GM18498 (cell line): Measurements from ENCODE around the gene UNC13A.

ENCODE experiments used
- ATAC-seq: cut with Tn5 transposase; IDR thresholded peaks from one replicate; pipeline ENCODE4 v1.9.1; 2021; ENCODE audit warnings: mild to moderate bottlenecking, moderate library complexity; ENCODE audit not compliant: unreplicated experiment

UNC13A gene

DNA sequence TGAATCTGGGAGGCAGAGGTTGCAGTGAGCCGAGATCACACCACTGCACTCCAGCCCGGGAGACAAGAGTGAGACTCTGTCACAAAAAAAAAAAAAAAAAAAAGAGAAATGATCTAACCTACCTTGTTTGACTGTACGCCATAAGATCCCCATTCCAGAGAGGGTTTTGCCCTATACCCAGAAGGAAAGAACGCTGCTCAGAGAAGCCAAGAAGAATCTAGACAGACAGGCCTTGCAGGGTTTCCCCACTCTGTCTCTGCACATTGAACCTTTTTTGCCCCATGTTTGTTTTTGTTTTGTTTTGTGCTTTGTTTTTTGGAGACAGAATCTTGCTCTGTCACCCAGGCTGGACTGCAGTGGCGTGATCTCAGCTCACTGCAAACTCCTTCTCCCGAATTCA, 23.7 kb upstream of the UNC13A start:
- ATAC-seq: no peak

- ATAC-seq: no peak
Observed at GRCh38 chr19:17706750-17707181, 18.6 kb upstream of the UNC13A start.

DNA sequence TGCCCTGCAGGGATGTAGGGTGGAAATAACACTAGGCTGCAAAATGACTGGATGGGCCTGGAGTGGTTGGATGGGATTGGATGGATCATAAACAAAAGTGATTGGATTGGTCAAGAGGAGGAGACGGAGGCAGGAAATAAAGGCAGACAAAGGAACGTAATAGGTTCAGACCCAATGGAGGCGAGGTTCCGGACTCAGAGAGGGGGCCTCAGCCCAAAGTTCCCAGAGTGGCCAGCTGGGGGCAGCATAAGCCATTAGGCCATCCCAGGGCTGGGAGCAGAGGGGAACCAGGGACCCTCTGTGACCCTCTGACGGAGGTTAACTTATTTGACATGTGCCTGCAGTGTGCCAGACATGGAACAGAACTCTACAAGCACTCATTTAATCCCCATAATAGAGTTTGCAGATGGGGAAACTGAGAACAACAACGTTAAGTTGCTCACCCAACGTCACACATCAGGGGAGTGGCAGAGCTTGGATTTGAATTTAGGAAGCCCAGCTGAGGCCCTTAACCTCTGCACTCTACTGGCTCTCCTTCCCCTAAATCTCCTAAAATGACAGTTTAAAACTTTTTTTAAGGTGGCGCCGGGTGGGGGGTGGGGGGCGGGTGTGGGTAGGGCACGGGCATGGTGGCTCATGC, 15.8 kb upstream of the UNC13A start:
- no peak for ATAC-seq

- ATAC-seq: no peak
Observed at GRCh38 chr19:17695198-17695597, 7.0 kb upstream of the UNC13A start.

- ATAC-seq: no peak
Observed at GRCh38 chr19:17692566-17692965, 4.4 kb upstream of the UNC13A start.

DNA sequence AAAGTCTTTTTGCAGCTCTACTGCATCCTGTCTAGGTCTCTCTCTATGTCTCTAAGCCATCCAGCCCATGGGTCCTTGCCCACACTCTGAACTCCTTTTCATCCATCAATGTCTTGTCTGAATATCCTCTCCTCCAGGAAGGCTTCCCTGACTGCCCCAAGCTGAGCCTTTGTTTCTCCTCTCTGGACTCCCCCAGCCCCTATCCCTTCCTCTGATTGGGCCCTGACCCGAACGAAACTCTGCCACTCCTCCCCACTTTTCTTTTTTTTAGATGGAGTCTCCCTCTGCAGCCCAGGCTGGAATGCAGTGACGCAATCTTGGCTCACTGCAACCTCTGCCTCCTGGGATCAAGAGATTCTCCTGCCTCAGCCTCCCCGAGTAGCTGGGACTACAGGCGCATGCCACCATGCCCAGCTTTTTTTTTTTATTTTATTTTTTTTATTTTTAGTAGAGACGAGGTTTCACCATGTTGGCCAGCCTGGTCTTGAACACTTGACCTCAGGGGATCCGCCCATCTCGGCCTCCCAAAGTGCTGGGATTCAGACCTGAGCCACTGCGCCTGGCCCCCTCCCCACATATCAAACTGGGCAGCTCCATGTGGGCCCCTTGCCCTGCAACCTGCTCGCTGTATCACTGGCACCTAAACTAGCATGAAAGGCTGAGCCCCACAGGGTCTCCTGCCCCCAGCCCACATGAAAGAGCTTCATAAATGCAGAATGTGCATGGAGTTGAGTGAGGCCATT, 870 bp upstream of the UNC13A start:
- ATAC-seq: no peak

GRCh38 chr19:17687141-17687856, 855 bp downstream of the UNC13A start:
- ATAC-seq: no peak

- ATAC-seq: no peak
Observed at GRCh38 chr19:17686592-17687024, 1.5 kb downstream of the UNC13A start.

GRCh38 chr19:17686023-17686521, 2.1 kb downstream of the UNC13A start:
- no peak for ATAC-seq

DNA sequence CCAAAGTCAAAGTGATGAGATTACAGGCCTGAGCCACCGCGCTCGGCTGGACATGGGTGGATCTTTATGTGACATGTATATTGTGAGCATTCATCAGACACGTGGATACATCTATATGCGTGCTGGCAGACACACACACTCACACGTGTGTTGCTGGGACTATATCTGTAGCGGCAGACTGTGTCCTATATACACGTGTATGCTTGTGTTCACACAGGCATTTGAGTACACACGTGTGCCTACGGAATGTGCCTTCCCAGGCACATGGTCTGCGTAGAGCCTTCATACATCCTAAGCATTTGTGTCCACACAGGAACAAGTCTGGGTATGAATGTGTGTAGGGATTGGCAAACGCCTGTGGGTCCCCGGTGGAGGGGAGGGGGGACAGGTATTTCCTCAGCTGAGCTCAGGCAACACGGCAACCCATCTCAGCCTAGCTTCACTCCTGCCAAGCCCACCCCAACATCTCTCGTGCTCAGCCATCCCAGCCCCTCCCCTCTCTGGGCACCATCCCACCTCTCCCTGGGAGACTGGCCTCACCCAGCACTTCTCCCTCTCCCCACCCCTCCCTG, 2.6 kb downstream of the UNC13A start:
- ATAC-seq: no peak

GRCh38 chr19:17684256-17684655, 3.9 kb downstream of the UNC13A start:
- no peak for ATAC-seq

DNA sequence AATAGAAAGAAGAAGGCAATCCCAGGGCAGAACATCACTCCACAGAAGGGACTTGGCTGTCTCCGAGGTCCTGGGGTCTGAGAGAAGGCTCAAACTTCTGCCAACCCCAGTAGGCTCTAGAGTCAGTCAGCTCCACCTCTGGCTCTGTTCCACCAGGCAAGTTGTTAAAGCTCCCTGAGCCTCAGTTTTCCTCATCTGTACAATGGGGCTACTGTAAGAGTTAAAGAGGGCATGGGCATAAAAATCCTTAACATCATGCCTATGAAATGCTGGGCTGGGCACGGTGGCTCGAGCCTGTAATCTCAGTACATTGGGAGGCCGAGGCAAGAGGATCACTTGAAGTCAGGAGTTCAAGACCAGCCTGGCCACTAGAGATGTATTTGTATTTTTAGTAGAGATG, 5.1 kb downstream of the UNC13A start:
- ATAC-seq: no peak

DNA sequence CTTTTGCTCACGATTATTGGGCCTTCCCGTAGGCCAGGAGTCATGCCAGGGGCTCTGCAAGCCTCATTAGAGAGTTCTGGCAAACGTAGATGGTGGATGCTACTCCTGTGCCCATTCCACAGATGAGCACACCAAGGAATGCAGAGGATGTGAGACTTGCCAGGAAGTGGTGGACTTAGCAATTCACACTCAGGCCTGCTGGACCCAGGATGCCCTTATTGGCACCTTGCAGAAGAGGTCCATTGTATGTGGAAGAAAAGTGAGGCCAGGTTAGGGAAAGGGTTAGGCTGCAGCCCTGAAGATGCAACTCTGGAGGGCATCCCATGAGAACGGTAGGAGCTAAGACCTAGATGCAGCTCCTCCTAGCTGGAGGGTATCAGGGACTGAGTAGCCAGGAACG, 5.9 kb downstream of the UNC13A start:
- ATAC-seq: no peak

DNA sequence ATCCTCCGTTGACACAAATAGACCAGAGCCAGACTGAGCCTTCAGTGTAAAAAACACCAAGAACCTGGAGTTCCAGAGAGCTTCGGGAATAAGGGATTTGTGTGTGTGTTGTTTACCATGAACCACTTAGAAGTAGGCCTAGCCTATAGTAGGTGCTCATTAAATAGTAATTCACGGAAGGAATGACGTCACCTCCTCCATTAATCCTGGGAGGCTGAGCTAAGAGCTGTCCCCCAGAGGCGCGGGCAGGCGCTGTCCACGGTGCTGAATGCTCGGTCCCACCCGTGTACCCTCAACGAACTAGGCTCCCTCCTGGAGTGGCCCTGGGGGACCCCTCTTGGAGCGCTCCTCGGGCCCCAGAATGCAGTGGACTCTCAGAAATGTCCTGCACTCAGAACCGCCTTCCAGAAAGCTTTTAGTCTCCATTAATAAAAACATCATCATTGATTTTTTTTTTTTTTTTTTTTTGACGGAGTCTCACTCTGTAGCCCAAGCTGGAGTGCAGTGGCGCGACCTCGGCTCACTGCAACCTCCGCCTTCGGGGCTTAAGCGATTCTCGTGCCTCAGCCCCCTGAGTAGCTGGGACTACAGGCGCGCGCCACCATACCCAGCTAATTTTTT, 6.5 kb downstream of the UNC13A start:
- no peak for ATAC-seq

- ATAC-seq: peak; percentile 54
Observed at GRCh38 chr19:17680230-17680722, 7.9 kb downstream of the UNC13A start.

DNA sequence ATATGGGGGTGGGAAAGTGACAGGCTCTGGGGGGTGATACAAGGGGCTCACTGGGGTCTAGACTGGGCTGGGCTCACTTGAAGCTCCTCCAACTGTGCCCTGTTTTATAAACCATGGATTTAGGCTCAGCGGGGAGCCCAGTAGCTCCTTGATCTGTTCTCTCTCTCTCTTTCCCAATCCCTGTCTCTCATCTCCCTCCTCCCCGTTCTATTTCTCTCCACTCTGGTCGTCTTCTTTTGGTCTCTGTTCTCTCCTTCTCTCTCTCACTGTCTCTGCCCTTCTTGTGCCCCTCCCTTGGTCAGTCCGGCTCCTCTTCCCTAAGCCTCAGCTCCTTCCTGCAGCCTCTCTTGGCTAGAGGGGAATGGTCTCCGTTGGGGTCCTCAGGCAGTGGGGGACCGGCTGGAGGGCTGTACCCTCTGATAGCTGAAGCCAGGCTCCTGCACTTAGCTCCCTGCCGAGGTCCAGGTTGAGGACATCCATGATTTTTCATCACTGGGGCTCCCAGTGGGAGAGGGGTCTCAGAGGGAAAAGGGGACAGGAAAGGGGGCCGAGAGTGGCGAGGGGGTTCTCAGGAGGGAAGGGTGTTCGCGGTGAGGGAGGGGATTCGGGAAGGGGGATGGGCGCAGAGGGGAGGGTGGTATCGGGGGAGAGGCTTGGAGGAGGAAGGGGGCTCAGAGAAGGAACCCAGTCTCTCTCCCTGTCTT, 8.5 kb downstream of the UNC13A start:
- ATAC-seq: no peak

DNA sequence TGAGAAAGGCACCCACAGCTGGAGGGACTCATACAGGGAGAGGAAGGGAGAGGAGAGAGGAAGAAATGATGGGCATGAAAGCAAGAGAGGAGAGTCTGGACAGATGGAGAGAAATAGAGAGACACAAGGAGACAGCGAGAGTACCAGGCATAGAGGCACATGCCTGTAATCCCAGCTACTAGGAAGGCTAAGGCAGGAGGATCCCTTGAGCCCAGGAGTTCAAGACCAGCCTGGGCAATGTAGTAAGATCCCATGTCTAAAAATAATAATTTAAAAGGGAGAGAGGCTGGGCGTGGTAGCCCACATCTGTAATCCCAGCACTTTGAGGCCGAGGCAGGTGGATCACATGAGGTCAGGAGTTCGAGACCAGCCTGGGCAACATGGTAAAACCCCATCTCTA, 9.3 kb downstream of the UNC13A start:
- ATAC-seq: no peak

DNA sequence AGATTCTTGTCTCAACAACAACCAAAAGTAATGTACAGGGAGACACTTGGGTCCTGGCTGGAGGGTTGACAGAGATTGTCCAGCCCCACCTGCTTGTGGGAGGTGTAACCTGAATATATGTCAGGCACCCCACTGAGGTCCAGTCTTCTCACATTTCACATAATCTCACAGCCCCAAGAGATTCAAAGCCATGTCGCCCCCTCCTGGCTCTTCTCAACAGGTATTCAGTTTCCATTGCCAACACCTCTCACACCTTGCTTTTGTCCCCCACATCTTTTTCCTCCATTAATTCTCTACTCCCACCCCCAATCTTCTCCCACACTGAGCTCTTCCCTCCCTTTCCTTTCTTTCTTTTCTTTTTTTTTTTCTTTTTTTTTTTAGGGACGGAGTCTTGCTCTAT, 11.2 kb downstream of the UNC13A start:
- no peak for ATAC-seq

- no peak for ATAC-seq
Observed at GRCh38 chr19:17676295-17676694, 11.9 kb downstream of the UNC13A start.
